HG03342 (cell line): ENCODE data around the gene ZMYND11.
"Not testable (repeated sequence)": the region's sequence is repeated elsewhere in the genome, so short reads cannot be mapped to it uniquely, and the experiment has no call there.

Experiments
- ATAC-seq: cut with Tn5 transposase; IDR thresholded peaks from one replicate; pipeline ENCODE4 v1.9.1; 2021; ENCODE audit warnings: mild to moderate bottlenecking, moderate library complexity; ENCODE audit not compliant: unreplicated experiment

ZMYND11 gene

GRCh38 chr10:241966-242643 lies 106.8 kb downstream of the ZMYND11 start:
- no peak for ATAC-seq

GRCh38 chr10:244227-244626 lies 109.0 kb downstream of the ZMYND11 start:
- no peak for ATAC-seq

DNA sequence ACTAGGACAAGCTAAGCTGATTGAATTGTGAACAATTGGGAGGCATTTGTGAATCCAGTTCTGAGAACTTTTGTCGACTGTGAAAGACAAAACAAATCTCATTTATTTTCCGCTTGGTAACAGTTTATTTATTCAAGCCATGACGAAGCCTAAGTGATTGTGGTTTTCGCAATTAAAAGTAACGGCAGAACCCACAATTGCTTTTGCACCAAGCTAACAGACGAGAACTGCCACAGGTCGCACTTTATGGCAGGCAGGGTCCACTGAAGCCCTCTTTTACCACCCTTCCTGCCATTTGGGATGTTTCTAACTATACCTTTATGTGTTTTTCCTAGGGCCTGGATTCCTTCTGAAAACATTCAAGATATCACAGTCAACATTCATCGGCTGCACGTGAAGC lies 111.2 kb downstream of the ZMYND11 start:
- no peak for ATAC-seq

GRCh38 chr10:247480-247879 lies 112.2 kb downstream of the ZMYND11 start:
- ATAC-seq = no peak

GRCh38 chr10:248307-248706 lies 113.1 kb downstream of the ZMYND11 start:
- ATAC-seq = no peak

GRCh38 chr10:251982-252582 lies 116.8 kb downstream of the ZMYND11 start:
- ATAC-seq = no peak

DNA sequence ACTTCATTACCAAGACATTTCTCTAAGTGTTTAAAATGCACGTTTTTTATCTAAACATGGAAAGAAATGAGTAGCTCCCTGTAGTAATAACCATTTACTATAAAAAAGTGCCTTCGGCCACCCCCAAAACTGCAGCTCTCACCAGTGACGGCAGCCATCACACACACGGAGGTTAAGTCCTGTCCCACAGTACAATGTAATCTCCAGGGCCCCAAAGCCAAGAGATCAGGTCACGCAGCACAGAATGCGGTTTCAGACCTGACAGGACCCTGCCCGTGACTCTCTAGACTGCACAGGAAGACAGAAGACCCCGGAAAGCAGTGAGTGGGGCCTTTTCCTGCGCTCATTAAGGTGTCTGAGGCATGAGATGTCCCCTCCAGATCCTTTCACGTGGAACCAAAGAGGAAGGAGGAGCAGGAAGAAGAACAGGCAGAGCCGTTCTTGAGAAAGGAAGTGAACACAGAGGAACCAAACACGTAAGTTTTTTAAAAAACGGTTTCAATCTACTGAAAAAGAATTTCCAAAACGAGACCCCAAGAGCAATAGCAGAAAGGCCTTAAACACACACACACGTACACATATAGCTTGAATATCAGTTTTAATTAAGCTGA lies 125.7 kb downstream of the ZMYND11 start:
- ATAC-seq = no peak

- not testable (repeated sequence) for ATAC-seq
These were observed 129.2 kb downstream of the ZMYND11 start for GRCh38 chr10:264160-265073.

- ATAC-seq = not testable (repeated sequence)
These were observed 129.8 kb downstream of the ZMYND11 start for GRCh38 chr10:265074-265440.

DNA sequence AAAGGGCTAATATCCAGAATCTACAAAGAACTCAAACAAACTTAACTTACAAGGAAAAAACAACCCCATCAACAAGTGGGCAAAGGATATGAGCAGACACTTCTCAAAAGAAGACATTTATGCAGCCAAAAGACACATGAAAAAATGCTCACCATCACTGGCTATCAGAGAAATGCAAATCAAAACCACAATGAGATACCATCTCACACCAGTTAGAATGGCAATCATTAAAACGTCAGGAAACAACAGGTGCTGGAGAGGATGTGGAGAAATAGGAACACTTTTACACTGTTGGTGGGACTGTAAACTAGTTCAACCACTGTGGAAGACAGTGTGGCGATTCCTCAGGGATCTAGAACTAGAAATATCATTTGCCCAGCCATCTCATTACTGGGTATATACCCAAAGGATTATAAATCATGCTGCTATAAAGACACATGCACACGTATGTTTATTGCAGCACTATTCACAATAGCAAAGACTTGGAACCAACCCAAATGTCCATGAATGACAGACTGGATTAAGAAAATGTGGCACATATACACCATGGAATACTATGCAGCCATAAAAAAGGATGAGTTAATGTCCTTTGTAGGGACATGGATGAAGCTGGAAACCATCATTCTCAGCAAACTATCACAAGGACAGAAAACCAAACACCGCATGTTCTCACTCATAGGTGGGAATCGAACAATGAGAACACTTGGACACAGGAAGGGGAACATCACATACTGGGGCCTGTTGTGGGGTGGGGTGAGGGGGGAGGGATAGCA lies 130.7 kb downstream of the ZMYND11 start:
- not testable (repeated sequence) for ATAC-seq

DNA sequence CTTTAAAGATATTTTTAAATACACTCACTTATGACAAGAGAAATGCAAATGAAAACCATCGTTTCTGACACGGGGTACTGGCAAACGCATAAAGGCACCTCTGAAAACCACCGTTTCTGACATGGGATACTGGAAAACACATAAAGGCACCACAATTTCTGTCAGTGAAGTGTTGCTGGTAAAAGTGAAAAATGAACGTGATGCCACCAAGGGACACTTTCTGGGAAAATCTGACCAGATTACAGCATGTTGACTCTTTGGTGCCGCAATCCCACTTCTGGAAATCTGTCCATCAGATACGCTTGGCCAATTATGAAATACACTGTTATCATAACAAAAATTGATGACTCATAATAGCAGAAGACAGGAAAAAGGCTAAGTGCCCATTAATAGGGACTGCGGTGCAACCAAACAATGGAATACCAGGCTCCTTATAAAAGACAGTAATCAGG lies 131.7 kb downstream of the ZMYND11 start:
- ATAC-seq = no peak

GRCh38 chr10:267705-268104 lies 132.4 kb downstream of the ZMYND11 start:
- ATAC-seq = no peak

DNA sequence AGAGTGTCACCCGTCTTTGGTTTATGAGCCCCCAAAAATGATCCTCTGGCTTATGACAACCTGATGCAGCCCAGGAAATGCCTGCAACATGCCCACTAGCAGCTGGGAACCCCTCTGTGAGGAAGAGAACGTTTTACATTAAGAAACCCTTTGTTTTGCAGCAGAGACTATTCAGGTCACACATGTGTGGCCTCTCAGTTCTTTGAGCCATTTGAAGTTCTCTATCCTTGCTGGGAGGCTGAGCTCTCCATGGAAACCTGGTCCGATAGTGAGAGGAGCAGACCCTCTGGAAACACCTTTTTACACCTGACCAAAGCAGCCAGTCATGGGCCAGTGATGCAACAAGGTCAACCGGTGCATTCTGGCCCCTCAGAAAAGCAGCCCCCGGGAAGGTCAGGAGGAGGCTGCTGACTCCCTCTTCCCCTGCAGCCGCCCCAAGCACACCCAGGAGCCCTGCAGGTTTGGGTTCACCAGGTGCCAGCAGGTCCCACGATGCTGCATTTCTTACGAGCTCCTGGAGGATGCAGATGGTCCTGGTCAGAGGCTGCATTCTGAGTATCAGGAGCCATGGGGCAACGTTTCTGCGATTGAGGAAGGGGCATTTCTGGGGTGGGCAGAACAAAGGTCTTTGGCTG lies 134.3 kb downstream of the ZMYND11 start:
- no peak for ATAC-seq

- ATAC-seq = no peak
These were observed 135.9 kb downstream of the ZMYND11 start for GRCh38 chr10:271201-271600.

GRCh38 chr10:271722-272121 lies 136.5 kb downstream of the ZMYND11 start:
- no peak for ATAC-seq

DNA sequence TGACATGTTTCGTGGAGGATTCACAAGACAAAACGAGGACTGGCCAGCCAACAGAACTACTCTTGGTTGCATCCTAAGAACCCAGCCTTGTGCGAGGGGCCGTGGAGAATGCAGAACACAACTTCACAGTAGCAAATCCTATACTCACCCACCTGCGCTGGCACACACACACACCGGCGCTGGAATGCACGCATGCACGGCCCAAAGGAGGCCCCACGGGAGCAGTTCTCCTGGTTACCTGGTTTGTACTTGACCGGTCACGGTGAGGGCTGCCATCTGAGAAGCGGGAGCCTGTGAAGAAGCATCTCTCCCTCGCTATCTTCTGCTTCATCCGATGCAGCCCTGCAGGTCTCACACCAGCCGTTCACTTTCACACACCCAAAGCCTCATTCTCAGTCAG lies 137.8 kb downstream of the ZMYND11 start:
- no peak for ATAC-seq

GRCh38 chr10:274866-275265 lies 139.6 kb downstream of the ZMYND11 start:
- ATAC-seq = no peak

GRCh38 chr10:275680-276079 lies 140.4 kb downstream of the ZMYND11 start:
- ATAC-seq = no peak

DNA sequence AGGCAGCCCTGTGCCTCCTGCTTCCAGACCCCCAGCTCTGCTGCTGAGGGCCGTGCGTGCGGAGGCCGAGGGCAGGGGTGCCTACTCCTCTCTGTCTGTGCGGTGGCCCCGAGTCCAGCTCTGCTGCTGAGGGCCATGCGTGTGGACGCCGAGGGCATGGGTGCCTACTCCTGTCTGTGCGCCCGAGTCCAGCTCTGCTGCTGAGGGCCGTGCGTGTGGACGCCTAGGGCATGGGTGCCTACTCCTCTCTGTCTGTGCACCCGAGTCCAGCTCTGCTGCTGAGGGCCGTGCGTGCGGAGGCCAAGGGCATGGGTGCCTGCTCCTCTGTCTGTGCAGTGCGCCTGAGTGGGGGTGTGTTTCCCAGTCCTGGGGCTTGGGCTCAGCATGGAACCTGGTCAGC lies 142.7 kb downstream of the ZMYND11 start:
- ATAC-seq = no peak

GRCh38 chr10:278707-279106 lies 143.5 kb downstream of the ZMYND11 start:
- no peak for ATAC-seq
